Transverse colon (tissue), 4 donors: ENCODE data around the gene CFAP58.

Experiments used
- CTCF ChIP-seq, 5 experiments: fragments of 200-600 bp in 3 of 5; fragments of 450-650 bp in 2 of 5; sonication (generic) in 3 of 5; IDR thresholded peaks; 1 replicate in 2 of 5; 2 replicates in 3 of 5; pipeline ENCODE4 v1.5.1; 2016 to 2017; ENCODE audit warnings: antibody characterized with exemption in 5 of 5, inconsistent platforms in 3 of 5, mild to moderate bottlenecking in 2 of 5, moderate library complexity in 1 of 5
- EP300 ChIP-seq: sonication (generic); formaldehyde crosslinking; IDR thresholded peaks from one replicate; pipeline ENCODE4 v1.6.1; 2017; ENCODE audit warnings: antibody characterized with exemption, low read depth
- POLR2A ChIP-seq: fragments of 450-650 bp; IDR thresholded peaks from one replicate; pipeline ENCODE4 v1.6.1; 2016; ENCODE audit warnings: antibody characterized with exemption, mild to moderate bottlenecking, moderate library complexity
- POLR2AphosphoS5 ChIP-seq, 3 donors: sonication (generic); formaldehyde crosslinking; IDR thresholded peaks; one replicate each; pipeline ENCODE4 v1.6.1; 2016; ENCODE audit warnings: antibody characterized with exemption in 3 of 3

GRCh38 chr10:104437226-104437625 is 83.6 kb downstream of the CFAP58 start:
- TF ChIP-seq CTCF (IDR thresholded peaks at IDR 0.05) = no peak
- TF ChIP-seq EP300 = no peak
- TF ChIP-seq POLR2A = no peak
- TF ChIP-seq POLR2AphosphoS5 (IDR thresholded peaks at IDR 0.05) = no peak
